ACC112 (cell line): Measurements from ENCODE around the gene MALT1.

Experiments used
- H2AFZ ChIP-seq: fragments of 200-600 bp; sonication (generic); one replicate; pipeline ENCODE4 v1.6.0; 2017; ENCODE audit warnings: antibody characterized with exemption, low read length; ENCODE audit not compliant: unreplicated experiment
- H3K27ac ChIP-seq: fragments of 200-600 bp; sonication (generic); 2 replicates; pipeline ENCODE4 v1.5.1; 2014; ENCODE audit warnings: low read depth, mild to moderate bottlenecking, antibody characterized with exemption, low read length, moderate library complexity
- H3K27me3 ChIP-seq: fragments of 200-600 bp; sonication (generic); 2 replicates; pipeline ENCODE4 v1.6.1; 2014; ENCODE audit warnings: mild to moderate bottlenecking, antibody characterized with exemption, low read length, moderate library complexity, mixed read lengths; ENCODE audit not compliant: insufficient read depth
- H3K36me3 ChIP-seq: fragments of 200-600 bp; sonication (generic); 2 replicates; pipeline ENCODE4 v1.6.1; 2016; ENCODE audit warnings: mild to moderate bottlenecking, antibody characterized with exemption, low read length, moderate library complexity, mixed read lengths; ENCODE audit not compliant: insufficient read depth
- H3K4me1 ChIP-seq: fragments of 200-600 bp; sonication (generic); one replicate; pipeline ENCODE4 v1.6.1; 2016; ENCODE audit warnings: low read length, mixed read lengths; ENCODE audit not compliant: insufficient read depth, unreplicated experiment, control insufficient read depth
- H3K4me3 ChIP-seq: fragments of 200-600 bp; sonication (generic); 2 replicates; pipeline ENCODE4 v1.5.1; 2014; ENCODE audit warnings: mild to moderate bottlenecking, low read depth, low read length
- H3K79me2 ChIP-seq: fragments of 200-600 bp; sonication (generic); one replicate; pipeline ENCODE4 v1.6.0; 2016; ENCODE audit warnings: low read length; ENCODE audit not compliant: control insufficient read depth, unreplicated experiment, insufficient read depth

The MALT1 gene

DNA sequence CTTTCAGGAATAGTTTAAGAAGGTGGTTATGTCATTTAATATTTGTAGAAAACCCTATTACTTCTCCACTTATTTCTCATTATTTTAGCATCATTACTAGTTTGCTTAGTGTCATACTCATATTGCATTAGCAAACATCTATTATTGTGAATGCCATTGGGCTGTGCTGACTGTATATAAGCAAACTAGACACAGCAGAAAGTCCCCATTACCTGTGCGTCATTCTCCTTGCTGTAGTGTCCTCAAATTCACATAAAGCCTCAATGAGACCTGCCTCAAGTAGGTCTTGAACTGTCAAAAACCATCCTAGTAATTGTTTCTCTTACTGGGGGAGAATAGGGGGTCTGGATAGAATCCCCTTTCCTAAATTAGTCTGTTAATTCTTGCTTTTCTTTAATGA, 43.6 kb downstream of the MALT1 start:
- Histone ChIP-seq H3K79me2 (no peaks in the 10 kb centered on the region), H3K4me1 (no peaks in the 10 kb centered on the region), H3K4me3 (no peak overlapping the region), H3K27ac (no peak overlapping the region), H3K27me3 (no peaks in the 10 kb centered on the region), H3K36me3 (peaks cover 8% of the 10 kb centered on the region; the same call in 1 of the 2 replicates), H2AFZ (no peak overlapping the region)

DNA sequence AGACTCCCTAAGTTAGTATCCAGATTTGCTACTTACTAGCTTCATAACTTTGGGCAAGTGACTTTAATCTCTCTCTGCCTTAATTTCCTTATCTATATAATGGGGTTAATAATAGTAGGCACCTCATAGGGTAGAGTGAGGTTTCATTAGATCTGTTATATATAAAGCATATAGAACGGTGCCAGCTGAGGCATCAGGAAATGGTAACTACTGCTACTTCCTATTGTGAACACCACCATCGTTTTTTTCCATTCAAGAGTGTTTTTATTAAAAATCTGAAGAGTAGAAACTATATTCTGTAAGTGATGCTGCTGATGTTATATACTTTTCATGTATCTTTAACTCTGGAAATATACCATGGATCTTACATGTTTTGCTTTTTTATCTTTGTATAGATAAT, 44.3 kb downstream of the MALT1 start:
- Histone ChIP-seq H3K4me3 (no peak overlapping the region), H3K79me2 (no peaks in the 10 kb centered on the region), H2AFZ (no peak overlapping the region), H3K36me3 (peaks cover 8% of the 10 kb centered on the region; the same call in 1 of the 2 replicates), H3K27ac (no peak overlapping the region), H3K27me3 (no peaks in the 10 kb centered on the region), H3K4me1 (no peaks in the 10 kb centered on the region)

DNA sequence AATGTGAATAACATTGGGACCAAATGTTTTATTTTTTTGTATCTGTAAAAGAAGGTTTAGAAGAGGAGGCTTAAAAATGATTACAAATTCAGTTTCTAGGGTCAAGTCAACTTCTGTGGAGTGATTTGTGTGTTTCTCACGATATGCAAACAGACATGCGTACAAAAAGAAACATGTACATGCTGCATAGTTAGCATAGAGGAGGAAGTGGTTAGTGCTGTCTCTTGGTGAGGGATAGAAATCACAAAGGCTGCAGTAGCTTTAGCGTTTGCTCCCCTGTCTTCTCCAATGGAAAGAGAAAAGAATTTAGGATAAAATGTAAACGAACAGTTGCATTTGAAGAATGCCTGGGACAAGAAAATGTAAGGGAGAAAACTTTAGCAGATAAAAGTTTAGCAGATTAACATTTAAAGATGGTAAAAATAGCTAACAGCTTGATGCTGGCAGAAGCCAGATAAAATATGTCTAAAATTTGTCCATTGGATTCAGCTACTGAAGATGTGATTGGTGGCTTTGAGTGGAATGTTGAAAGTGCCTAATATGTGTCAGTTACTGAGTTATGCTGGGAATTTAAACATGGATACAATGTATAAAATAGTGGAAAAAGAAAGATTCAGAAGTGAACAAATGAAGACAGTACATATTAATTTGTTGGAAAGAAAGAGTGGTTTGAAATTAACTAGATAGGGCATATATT, 44.9 kb downstream of the MALT1 start:
- Histone ChIP-seq H3K27me3 (no peaks in the 10 kb centered on the region), H3K4me3 (no peak overlapping the region), H3K4me1 (no peaks in the 10 kb centered on the region), H2AFZ (no peak overlapping the region), H3K36me3 (peaks cover 8% of the 10 kb centered on the region; the same call in 1 of the 2 replicates), H3K27ac (no peak overlapping the region), H3K79me2 (no peaks in the 10 kb centered on the region)

DNA sequence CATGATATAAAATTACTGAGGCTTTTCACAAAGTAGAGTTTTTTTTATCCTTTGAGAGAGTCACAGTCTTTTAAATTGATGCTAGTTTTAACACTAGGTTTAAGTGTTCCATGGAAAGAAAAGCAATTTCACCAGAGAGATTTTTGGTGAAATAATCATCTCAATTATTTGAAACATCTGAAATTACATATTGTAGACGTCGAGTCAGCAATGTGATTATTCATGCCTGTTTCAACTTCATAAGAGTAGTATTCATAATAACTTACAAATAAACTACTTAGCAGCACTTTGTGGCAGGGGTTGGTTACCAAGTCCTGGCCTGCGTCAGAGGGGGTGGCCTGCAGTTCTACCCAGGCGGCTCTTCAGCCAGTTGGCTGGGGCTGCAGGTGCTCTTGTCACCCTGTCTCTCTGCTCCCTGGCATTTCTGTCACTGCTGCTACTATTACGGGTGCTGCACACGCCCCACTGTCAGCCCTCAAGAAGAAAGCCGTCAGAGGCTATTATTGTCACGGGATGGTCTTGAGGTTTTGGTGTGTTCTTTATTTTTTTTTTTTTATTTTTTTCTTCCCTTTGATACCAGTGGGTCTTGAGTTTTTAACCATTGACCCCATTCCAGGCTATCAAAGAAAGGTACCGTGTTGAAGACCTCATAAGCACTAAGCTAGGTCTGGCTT, 50.4 kb downstream of the MALT1 start:
- Histone ChIP-seq H3K27me3 (no peaks in the 10 kb centered on the region), H3K4me1 (no peaks in the 10 kb centered on the region), H3K79me2 (no peaks in the 10 kb centered on the region), H2AFZ (no peak overlapping the region), H3K27ac (no peak overlapping the region), H3K36me3 (peaks cover 15% of the 10 kb centered on the region), H3K4me3 (no peak overlapping the region)

DNA sequence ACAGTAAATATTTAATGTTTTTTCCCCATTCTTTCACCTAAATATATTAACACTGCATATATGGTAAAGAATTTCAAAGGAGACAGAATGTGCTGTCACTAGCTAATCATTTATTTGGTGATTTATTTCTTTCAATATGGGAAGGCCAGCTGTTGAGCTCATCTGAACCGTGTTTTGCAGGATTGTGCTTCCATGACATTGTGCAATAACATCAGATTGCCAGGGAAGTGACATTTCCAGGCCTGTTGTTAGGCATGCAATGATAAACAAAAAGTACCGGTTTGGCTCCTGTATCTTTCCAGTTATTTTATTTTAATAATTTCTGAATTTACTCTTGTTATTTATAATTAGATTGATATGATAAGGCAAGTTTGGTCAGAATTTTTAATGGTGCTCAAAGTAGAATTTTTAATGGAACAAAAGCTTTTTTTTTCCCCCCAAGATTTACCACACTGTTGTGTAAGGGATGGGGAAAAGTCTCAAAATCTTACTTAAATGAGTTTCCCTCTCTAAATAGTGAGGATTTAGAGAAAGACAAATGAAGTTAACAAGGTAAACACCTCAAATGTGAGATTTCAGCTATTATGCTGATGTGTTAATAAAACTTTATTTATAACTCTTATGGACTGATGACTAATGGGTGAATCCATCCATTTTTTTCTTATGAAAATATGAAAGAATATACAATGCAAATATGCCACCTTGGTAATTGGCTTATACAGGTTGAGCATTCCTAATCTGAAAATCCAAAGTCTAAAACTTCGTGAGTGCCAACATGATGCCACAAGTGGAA, 52.7 kb downstream of the MALT1 start:
- Histone ChIP-seq H3K27me3 (no peaks in the 10 kb centered on the region), H3K27ac (no peak overlapping the region), H3K4me1 (no peaks in the 10 kb centered on the region), H3K36me3 (peaks cover 15% of the 10 kb centered on the region), H3K79me2 (no peaks in the 10 kb centered on the region), H3K4me3 (no peak overlapping the region), H2AFZ (no peak overlapping the region)

DNA sequence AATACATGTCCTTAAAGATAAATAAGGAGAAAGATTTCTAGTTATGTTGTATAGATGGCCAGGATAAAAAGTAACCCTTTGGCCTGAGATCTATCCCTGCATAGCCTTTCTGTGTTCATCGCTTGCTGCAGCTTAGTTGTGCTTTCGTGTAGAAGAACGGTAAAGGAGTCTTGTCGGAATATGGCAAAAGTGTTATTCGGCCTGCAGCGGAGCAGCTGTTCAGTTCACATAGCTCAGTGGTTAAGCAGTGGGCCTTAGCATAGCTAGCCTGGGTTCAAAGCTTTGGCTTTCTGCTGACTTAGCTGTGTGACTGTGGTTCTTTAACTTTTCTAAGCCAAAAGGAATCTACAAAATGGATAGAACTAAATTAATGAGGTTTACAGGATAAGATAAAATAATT, 55.4 kb downstream of the MALT1 start:
- H3K4me1 ChIP-seq: no peaks in the 10 kb centered on the region
- H3K27me3 ChIP-seq: no peaks in the 10 kb centered on the region
- no peak overlapping the region for H2AFZ ChIP-seq
- H3K79me2 ChIP-seq: no peaks in the 10 kb centered on the region
- peaks cover 17% of the 10 kb centered on the region for H3K36me3 ChIP-seq
- no peak overlapping the region for H3K4me3 ChIP-seq
- no peak overlapping the region for H3K27ac ChIP-seq

DNA sequence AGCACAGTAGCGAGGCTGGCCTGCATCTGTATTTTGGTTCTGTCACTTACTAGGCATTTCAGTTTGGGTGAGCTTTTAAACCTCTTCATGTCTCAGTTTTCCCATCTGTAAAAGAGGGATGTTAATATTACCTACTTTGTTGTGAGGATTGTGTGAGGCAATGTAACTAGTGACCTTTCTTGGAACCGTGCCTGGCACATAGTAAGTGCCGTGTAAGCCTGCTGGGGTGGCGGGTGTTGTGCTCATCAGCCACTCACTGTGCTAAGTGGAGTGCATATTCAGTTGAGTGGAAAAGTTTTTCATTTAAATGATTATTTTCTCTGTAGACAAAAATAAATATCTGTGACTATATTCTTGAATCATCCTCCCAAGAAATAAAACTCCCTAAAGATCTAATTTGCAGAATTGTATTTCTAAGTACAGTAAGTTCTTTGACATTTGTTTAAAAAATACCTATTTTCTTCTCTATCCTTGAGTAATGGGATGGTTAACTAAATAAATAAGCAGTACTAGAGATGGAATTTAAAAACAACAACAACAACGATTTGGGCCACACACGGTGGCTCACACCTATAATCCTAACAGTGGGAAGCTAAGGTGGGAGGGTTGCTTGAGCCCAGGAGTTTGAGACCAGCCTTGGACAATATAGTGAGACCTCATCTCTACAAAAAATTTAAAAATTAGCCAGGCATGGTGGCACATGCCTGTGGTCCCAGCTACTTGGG, 56.7 kb downstream of the MALT1 start:
- Histone ChIP-seq H3K36me3 (peaks cover 21% of the 10 kb centered on the region), H3K4me1 (no peaks in the 10 kb centered on the region), H2AFZ (no peak overlapping the region), H3K27me3 (no peaks in the 10 kb centered on the region), H3K27ac (no peak overlapping the region), H3K4me3 (no peak overlapping the region), H3K79me2 (no peaks in the 10 kb centered on the region)

DNA sequence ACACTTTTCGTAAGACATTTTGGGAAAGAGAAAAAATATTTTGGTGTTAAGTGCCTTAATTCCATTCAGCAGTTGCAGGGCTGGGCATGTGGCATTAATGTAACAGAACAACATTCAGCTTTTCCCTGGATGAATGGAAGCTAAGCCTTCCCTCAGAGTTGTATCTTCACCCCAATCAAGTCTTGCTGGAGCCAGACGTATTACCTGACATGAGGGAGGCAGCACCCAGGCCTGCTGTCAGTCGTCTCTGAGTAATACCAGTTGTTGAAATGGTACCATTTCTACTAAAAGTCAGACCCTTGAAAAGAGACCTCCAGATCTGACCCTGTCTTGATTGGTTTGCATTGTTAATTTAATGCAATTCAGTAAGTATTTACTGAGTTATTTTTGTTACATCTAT, 57.5 kb downstream of the MALT1 start:
- no peak overlapping the region for H3K4me3 ChIP-seq
- H3K36me3 ChIP-seq: peaks cover 19% of the 10 kb centered on the region
- no peaks in the 10 kb centered on the region for H3K79me2 ChIP-seq
- no peak overlapping the region for H3K27ac ChIP-seq
- no peak overlapping the region for H2AFZ ChIP-seq
- no peaks in the 10 kb centered on the region for H3K4me1 ChIP-seq
- H3K27me3 ChIP-seq: no peaks in the 10 kb centered on the region

DNA sequence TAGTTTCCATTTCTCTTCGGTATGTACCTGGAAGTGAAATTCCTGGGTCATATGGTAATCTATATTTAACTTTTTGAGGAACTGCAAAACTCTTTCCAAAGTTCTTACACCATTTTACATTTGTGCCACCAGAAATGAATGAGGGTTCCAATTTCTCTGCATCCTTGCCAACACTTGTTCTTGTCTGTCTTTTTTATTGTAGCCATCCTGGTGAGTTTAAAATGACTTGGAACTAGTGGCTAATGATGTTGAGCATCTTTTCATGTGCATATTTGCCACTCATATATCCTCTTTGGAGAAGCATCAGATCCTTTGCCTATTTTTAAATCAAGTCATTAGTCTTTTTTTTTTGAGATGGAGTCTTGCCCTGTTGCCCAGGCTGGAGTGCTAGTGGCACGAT, 59.4 kb downstream of the MALT1 start:
- no peaks in the 10 kb centered on the region for H3K79me2 ChIP-seq
- H3K4me3 ChIP-seq: no peak overlapping the region
- H3K27me3 ChIP-seq: no peaks in the 10 kb centered on the region
- peaks cover 14% of the 10 kb centered on the region for H3K36me3 ChIP-seq
- H3K27ac ChIP-seq: no peak overlapping the region
- no peaks in the 10 kb centered on the region for H3K4me1 ChIP-seq
- H2AFZ ChIP-seq: no peak overlapping the region

DNA sequence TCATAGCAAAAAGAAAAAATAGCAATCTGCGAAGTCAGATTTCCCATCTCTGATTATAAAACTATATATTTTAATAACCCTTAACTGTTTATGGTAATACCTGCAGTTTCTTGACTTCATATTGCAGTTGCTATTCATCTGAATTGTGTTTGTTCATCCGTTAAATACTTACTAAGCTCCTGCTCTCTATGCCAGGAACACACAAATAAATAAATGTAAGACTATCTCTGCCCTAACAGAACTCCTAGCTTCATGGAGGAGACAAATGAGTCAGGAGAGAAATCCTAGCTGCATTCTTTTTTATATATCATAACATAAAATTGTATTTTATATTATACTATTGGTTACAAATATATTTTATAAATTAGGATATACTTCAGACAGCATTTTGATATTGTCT, 61.2 kb downstream of the MALT1 start:
- no peaks in the 10 kb centered on the region for H3K79me2 ChIP-seq
- no peaks in the 10 kb centered on the region for H3K4me1 ChIP-seq
- no peak overlapping the region for H2AFZ ChIP-seq
- peaks cover 19% of the 10 kb centered on the region for H3K36me3 ChIP-seq
- no peak overlapping the region for H3K27ac ChIP-seq
- H3K4me3 ChIP-seq: no peak overlapping the region
- H3K27me3 ChIP-seq: no peaks in the 10 kb centered on the region
